HG02840 (cell line): ENCODE data around the gene MICAL1.
"Not testable (repeated sequence)": the region's sequence is repeated elsewhere in the genome, so short reads cannot be mapped to it uniquely, and the experiment has no call there.

Experiments
- ATAC-seq: cut with Tn5 transposase; IDR thresholded peaks from one replicate; pipeline ENCODE4 v1.9.1; 2021; ENCODE audit warnings: mild to moderate bottlenecking, moderate library complexity, moderate number of reproducible peaks; ENCODE audit not compliant: unreplicated experiment, low FRiP score

The MICAL1 gene

GRCh38 chr6:109478222-109478805 lies 22.7 kb upstream of the MICAL1 start:
- ATAC-seq, result no peak

GRCh38 chr6:109477725-109478124 lies 22.2 kb upstream of the MICAL1 start:
- ATAC-seq, result peak; percentile 51

- no peak for ATAC-seq
These were observed 21.6 kb upstream of the MICAL1 start for GRCh38 chr6:109477184-109477583.

DNA sequence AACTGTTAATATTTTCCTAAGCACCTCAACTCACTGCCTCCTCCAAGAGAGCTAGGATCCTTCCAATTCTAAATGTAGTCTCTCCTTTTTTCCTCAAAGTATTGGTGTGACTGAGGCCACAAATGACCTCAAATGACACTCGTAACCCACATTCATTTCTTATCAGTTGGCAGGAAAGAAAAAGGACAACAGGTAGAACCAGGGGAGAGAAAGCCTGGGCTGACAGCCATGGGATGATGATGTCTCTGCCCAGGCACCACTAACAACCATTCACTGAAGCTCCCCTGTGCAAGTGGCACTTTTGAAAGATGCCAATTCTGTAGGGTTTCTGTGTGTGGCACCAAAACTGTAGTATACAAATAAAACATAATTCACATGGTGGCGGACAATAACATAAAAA lies 20.1 kb upstream of the MICAL1 start:
- no peak for ATAC-seq

DNA sequence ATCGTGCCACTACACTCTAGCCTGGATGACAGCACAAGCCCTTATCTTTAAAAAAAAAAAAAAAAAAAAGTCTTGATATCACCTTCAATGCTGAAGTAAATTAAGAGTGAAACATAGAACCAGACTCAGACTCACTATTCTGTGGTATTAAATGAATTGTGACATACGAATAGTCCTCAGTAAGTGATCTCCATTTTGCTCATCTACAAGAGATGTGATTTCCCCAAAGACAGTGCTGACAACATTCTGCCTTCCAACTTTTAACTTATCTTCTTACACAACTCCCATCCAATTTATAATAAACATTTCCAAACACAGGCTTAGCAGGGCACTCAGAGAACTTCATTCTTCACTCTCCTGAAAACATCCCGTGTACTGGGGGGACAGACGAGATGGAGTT lies 19.4 kb upstream of the MICAL1 start:
- ATAC-seq, result no peak

GRCh38 chr6:109473120-109473519 lies 17.5 kb upstream of the MICAL1 start:
- no peak for ATAC-seq

GRCh38 chr6:109472132-109472995 lies 16.8 kb upstream of the MICAL1 start:
- peak; percentile 62 for ATAC-seq

DNA sequence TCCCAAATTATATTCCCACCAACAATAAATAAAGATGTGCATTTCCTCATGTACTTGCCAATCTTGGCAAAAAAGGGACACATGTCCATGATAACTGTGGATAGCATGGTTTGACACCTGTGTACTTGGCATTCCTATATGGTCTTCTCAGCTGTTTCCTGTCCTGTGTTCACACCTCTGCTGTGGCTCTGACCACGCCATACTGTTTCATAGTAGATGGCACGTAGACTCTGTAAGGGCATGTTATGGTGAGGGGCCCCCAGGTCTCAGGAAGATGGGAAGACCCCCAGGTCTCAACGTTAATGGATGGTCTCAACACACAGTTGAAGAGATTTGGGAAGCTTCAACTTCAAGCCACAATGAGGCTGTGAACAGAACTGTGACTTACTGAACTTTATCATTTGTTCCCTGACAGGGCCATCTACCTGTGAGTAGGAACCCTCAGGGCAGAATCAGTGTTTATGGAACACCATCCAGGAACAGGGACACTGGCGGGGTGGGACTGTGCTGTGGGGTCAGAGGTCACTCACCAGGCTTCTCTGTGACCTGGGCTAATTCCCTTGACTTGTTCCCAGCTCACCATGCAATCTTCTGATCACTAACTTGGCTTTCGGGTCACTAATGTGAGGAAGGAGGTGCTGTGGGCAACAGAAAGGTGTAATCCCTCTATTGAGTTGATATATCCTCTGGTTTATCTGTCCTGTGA lies 15.7 kb upstream of the MICAL1 start:
- no peak for ATAC-seq

DNA sequence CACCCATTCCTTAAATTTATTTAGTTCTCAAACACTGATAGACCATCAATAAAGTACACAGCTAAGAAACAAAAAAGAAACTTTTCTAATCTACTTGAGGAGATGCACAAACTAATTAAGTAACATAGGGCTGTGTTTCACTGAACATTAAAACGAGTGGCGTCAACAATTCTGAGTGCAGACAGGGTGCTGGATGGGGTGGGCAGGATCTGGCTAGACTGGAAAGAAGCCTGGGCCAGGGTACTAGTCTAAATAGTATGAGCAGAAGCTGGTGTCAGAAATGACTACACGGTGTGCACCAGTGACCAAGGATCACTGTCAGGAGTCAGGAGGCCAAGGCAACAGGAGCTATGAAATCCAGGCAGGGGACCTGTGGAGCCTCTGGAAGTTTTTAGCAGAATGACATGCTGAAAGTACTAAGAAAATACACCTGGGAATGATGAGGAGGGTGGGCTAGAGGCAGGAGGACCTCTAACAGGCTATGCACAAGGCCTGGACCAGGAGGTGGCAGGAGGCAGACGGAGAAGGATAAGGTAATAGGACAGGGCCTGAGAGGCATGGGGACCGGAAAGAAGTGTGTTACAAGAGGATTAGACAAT lies 14.1 kb upstream of the MICAL1 start:
- ATAC-seq, result no peak

DNA sequence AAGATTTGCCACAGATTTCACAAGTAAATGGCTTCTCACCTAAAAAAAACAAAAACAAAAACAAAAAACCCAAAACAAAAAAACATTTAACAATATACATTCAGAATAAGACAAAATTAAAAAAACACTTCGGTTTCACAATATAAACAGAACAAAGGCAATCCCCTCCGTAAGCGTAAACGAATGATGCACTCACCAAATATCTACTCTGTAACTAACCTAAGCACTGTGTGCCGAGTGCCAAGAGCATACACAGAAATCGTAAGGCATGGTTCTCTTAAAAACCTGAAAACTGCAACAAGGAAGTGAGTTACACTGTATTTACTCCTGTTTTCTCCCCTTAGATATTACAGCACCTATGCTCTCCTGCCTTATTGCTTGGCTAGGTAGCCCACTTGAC lies 12.1 kb upstream of the MICAL1 start:
- no peak for ATAC-seq

- no peak for ATAC-seq
These were observed 10.8 kb upstream of the MICAL1 start for GRCh38 chr6:109466212-109466923.

DNA sequence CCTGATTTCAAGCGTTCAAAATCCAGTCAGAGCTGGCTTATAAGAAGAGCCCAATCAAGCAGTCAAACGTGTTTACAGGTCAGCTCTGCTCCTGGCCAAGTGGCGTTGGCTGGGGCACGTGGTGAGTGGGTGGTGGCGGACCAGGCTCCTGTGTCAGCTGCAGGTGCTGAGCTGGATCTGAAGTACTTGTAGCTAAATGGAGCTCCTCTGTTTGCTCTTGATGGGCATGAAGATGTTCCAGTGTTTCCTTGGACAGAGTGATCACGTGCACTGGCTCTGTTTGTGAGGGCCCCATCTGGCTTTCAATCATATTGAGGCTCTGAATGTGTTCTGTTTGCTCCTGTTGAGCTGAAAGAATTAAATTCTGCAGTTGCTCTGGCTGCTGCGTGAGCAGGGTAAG lies 10.2 kb upstream of the MICAL1 start:
- ATAC-seq, result no peak

- ATAC-seq, result no peak
These were observed 6.4 kb upstream of the MICAL1 start for GRCh38 chr6:109461733-109462526.

DNA sequence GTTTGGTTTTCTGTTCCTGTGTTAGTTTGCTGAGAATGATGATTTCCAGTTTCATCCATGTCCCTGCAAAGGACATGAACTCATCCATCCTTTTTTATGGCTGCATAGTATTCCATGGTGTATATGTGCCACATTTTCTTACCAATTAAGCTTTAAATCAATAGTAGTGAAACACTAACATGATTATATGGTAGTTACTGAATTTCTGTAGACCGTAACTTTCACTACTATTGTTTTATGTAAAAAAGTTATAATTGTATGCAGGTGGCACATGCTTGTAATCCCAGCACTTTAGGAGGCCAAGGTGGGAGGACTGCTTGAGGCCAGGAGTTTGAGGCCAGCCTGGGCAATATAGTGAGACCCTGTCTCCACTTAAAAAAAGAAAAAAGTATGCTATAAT lies 5.6 kb upstream of the MICAL1 start:
- ATAC-seq, result not testable (repeated sequence)

DNA sequence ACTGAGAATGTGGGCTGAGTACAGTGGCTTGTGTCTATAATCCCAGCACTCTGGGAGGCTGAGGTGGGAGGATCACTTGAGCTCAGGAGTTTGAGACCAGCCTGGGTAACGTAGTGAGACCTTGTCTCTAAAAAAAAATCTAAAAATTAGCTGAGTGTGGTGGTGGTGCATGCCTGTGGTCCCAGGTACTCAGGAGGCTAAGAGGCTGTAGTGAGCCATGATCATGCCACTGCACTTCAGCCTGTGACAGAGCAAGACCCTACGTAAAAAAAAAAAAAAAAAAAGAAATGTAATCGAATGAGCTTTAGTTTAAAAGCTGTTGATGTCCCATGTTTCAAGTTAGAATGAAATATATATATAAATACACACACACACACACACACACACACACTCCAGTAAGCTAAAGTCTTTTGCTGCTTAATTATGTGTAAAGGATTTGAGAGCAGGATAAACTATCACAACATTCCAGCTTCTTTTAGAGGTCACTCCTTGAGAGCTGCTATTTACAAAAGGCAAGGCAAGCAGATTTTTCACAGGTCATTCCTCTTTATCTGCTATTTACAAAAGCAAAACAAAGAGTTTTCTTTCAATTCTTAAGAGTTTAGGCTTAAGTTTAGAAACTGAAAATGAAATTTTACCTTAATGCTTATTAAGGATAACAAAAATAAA lies 4.7 kb upstream of the MICAL1 start:
- ATAC-seq, result no peak

DNA sequence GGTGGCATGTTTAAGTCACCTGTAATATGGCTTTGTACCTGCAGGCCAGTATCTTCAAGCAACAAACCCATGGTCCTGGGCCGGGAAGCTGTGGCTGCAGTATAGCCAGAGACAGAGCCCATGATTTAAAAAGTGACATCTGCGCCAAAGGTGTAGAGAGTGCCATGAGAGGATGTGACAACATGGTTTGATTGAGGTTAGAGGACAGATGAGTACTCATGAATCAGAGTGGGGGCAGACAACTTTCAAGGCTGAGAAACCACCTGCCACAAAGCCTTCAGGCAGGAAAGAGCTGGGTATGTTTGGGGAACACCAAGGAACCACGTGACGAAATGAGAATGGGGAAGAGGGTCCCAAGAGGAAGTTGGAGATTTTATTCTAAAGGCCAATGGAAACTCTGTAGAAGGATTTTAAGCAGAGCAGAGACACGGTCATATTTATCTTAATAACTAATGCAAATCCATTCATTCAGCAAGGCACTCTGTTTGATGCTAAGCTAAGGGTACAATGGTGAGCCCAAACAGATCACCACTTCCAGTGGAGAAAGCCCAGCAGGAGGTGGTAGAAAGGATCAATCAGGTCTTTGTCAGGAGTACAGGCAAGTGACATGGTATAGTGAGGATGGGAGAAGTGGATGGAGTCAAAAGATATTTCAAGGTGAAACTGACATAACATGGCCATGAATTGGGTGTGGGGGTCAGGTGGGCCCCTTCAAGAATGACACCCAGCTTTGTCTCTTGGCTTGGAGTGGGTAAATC lies 3.4 kb upstream of the MICAL1 start:
- no peak for ATAC-seq

DNA sequence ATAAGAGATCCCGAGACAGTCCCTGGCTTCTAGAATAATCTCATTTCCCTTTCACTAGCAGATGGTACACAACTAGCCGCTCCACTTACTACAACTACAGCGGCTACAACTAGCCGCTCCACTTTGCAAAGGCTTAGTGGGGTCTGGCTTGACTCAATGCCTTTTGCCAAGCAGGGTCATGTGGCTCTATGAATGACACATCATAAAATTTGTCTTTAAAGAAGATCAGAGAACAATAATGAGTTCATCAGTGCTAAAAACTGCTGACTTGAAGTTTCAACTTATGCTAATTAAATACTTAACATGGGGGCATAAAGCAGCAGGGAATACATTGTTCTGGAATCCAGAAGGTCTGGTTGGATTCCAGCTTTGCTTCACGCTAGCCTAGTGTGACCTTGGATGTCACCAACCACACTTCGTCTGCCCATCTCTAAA lies 2.0 kb upstream of the MICAL1 start:
- no peak for ATAC-seq
